HepG2 (cell line): ENCODE measurements around the gene CDK7. TPM values are rescaled to one million over a fixed set of nuclear protein-coding genes. Genes with fewer than 3 reads are reported as not detected.

Experiments
- CCAR2 ChIP-seq: fragments of 200-400 bp; formaldehyde crosslinking; optimal IDR thresholded peaks from 2 replicates; pipeline ENCODE3; 2018; ENCODE audit warnings: low read depth, mild to moderate bottlenecking, low read length, moderate library complexity
- ELF1 ChIP-seq: sonication (generic); formaldehyde crosslinking; IDR thresholded peaks from 2 replicates; pipeline ENCODE4 v1.4.0; 2020; ENCODE audit warnings: missing genetic modification reagents
- HMGXB3 ChIP-seq: sonication (generic); formaldehyde crosslinking; IDR thresholded peaks from 2 replicates; pipeline ENCODE4 v1.4.0; 2020; ENCODE audit warnings: missing genetic modification reagents, borderline replicate concordance
- KDM2A ChIP-seq: sonication (generic); formaldehyde crosslinking; IDR thresholded peaks from 2 replicates; pipeline ENCODE4 v1.4.0; 2020; ENCODE audit warnings: low read depth, missing genetic modification reagents, borderline replicate concordance
- MBD4 ChIP-seq: IDR thresholded peaks from 2 replicates; pipeline ENCODE4 v1.6.1; 2012; ENCODE audit warnings: low read length, inconsistent platforms, borderline replicate concordance
- MEIS1 ChIP-seq: sonication (generic); formaldehyde crosslinking; IDR thresholded peaks from 2 replicates; pipeline ENCODE4 v1.9.0; 2021; ENCODE audit warnings: mild to moderate bottlenecking, missing genetic modification reagents, moderate library complexity, borderline replicate concordance
- RELA ChIP-seq: sonication (generic); formaldehyde crosslinking; IDR thresholded peaks from 2 replicates; pipeline ENCODE4 v1.4.0; 2020; ENCODE audit warnings: missing genetic modification reagents
- TAF1 ChIP-seq: sonication (generic); formaldehyde crosslinking; IDR thresholded peaks from 2 replicates; pipeline ENCODE4 v1.4.0; 2020; ENCODE audit warnings: missing genetic modification reagents
- XBP1 ChIP-seq: sonication (generic); formaldehyde crosslinking; IDR thresholded peaks from 2 replicates; pipeline ENCODE4 v1.5.0; 2020; ENCODE audit warnings: missing genetic modification reagents
- ZBTB1 ChIP-seq: sonication (generic); formaldehyde crosslinking; IDR thresholded peaks from 2 replicates; pipeline ENCODE4 v1.4.0; 2020; ENCODE audit warnings: missing genetic modification reagents, borderline replicate concordance
- ZNF530 ChIP-seq: sonication (generic); formaldehyde crosslinking; IDR thresholded peaks from 2 replicates; pipeline ENCODE4 v1.5.0; 2020; ENCODE audit warnings: low read depth, mild to moderate bottlenecking, missing genetic modification reagents
- ZNF570 ChIP-seq: sonication (generic); formaldehyde crosslinking; IDR thresholded peaks from 2 replicates; pipeline ENCODE4 v1.4.0; 2020; ENCODE audit warnings: mild to moderate bottlenecking, missing genetic modification reagents, borderline replicate concordance
- polyA plus RNA-seq, 8 experiments: library from polyadenylated mRNA; depleted of rRNA in 3 of 8; stranded (reverse) in 7 of 8; unstranded in 1 of 8; fragments of >200 nt; fragmentation: Illumina TruSeq in 4 of 8; extraction: Trizol in 4 of 8; gene quantifications; 2 replicates each; pipeline versions ENCODE4 v1.2.1 to v1.2.3, GENCODE V29; 2011 to 2016; ENCODE audit warnings: low read depth in 4 of 8, missing spikeins in 1 of 8, mixed read lengths in 1 of 8; ENCODE audit not compliant: insufficient read depth in 1 of 8
- total RNA-seq, 5 experiments: library from RNA; depleted of rRNA; stranded (reverse); fragments of >200 nt; fragmentation: Illumina TruSeq; extraction: Trizol; gene quantifications; 2 replicates each; pipeline ENCODE4 v1.2.3, GENCODE V29; 2016; ENCODE audit warnings: low read depth in 1 of 5
- TF ChIP-seq, protein P1 (sequence below): sonication (generic); formaldehyde crosslinking; IDR thresholded peaks from 2 replicates; pipeline ENCODE4 v1.4.0; 2020; ENCODE audit warnings: missing genetic modification reagents
- TF ChIP-seq, protein P2 (sequence below), 2 experiments: sonication (generic) in 1 of 2; formaldehyde crosslinking in 1 of 2; IDR thresholded peaks; 2 replicates each; pipeline versions ENCODE4 v1.6.1 to v1.9.0; 2014 to 2022; ENCODE audit warnings: antibody characterized with exemption in 1 of 2, borderline replicate concordance in 1 of 2, inconsistent platforms in 1 of 2, low read depth in 1 of 2, missing genetic modification reagents in 1 of 2
- TF ChIP-seq, protein P3 (sequence below): sonication (generic); formaldehyde crosslinking; IDR thresholded peaks from 2 replicates; pipeline ENCODE4 v1.5.0; 2020; ENCODE audit warnings: mild to moderate bottlenecking, low read depth, missing genetic modification reagents, borderline replicate concordance

CDK7 gene
- total and polyA plus RNA-seq, 2 of the 13 experiments (the other 11 are each of a cell fraction or from before 2014, with no cell fraction given) = 41.2 to 54.9 TPM

DNA sequence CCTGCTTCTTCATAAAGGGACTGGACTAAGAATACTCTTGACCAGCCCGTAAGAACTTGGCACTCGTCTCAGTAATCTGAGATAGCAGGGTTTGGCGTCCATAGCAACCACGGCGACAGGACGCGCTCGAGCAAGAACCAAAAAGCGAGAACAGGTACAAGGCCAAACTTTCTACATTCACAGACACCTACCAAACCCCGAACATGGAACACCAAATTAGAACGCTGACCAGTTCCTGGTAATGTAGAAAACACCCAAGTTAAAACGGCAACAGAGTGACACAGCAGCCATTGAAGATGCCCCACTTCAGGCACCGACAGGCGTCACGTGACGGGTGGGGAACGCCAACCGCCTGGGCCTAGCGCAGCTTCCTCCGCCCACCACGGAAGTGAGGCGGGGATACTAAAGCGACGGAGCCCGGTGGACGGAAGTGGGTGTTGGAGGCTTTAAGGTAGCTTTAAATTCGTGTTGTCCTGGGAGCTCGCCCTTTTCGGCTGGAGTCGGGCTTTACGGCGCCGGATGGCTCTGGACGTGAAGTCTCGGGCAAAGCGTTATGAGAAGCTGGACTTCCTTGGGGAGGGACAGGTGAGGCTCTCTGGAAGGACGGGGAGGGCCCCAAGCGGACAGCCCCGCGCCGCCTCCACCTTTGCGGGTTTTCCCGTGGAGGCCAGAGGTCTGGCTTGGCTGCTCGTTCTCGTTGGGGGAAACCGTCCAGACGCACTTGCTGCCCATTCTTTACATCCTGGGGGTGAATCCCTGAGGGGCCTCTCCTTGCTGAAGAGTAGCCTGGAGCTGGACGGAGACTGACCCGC is at the start of gene CDK7 (continued):
- 0 out of 2 replicates have a peak, but pooled peaks have one; percentile 43 for TF ChIP-seq HMGXB3 (CRISPR knock-in tag)
- no peak for TF ChIP-seq ZNF530 (CRISPR knock-in tag)
- no peak for TF ChIP-seq MBD4
- TF ChIP-seq ELF1 (CRISPR knock-in tag) = peak; percentile 96
- TF ChIP-seq, protein P1, sequence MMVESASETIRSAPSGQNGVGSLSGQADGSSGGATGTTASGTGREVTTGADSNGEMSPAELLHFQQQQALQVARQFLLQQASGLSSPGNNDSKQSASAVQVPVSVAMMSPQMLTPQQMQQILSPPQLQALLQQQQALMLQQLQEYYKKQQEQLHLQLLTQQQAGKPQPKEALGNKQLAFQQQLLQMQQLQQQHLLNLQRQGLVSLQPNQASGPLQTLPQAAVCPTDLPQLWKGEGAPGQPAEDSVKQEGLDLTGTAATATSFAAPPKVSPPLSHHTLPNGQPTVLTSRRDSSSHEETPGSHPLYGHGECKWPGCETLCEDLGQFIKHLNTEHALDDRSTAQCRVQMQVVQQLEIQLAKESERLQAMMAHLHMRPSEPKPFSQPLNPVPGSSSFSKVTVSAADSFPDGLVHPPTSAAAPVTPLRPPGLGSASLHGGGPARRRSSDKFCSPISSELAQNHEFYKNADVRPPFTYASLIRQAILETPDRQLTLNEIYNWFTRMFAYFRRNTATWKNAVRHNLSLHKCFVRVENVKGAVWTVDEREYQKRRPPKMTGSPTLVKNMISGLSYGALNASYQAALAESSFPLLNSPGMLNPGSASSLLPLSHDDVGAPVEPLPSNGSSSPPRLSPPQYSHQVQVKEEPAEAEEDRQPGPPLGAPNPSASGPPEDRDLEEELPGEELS = no peak
- no peak for TF ChIP-seq MEIS1 (CRISPR knock-in tag)
- TF ChIP-seq ZNF570 (CRISPR knock-in tag) = no peak
- TF ChIP-seq CCAR2 = no peak
- TF ChIP-seq KDM2A (CRISPR knock-in tag) = peak; percentile 93
- TF ChIP-seq, protein P2, sequence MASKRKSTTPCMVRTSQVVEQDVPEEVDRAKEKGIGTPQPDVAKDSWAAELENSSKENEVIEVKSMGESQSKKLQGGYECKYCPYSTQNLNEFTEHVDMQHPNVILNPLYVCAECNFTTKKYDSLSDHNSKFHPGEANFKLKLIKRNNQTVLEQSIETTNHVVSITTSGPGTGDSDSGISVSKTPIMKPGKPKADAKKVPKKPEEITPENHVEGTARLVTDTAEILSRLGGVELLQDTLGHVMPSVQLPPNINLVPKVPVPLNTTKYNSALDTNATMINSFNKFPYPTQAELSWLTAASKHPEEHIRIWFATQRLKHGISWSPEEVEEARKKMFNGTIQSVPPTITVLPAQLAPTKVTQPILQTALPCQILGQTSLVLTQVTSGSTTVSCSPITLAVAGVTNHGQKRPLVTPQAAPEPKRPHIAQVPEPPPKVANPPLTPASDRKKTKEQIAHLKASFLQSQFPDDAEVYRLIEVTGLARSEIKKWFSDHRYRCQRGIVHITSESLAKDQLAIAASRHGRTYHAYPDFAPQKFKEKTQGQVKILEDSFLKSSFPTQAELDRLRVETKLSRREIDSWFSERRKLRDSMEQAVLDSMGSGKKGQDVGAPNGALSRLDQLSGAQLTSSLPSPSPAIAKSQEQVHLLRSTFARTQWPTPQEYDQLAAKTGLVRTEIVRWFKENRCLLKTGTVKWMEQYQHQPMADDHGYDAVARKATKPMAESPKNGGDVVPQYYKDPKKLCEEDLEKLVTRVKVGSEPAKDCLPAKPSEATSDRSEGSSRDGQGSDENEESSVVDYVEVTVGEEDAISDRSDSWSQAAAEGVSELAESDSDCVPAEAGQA (IDR thresholded peaks at IDR 0.05; ENCODE audit: low read depth) = no peak
- TF ChIP-seq, protein P2 (CRISPR knock-in tag; IDR thresholded peaks at IDR 0.05; ENCODE audit: borderline replicate concordance) = no peak
- no peak for TF ChIP-seq XBP1
- TF ChIP-seq TAF1 (CRISPR knock-in tag) = peak; percentile 72
- TF ChIP-seq ZBTB1 (CRISPR knock-in tag) = no peak
- TF ChIP-seq RELA (CRISPR knock-in tag) = no peak
- TF ChIP-seq, protein P3, sequence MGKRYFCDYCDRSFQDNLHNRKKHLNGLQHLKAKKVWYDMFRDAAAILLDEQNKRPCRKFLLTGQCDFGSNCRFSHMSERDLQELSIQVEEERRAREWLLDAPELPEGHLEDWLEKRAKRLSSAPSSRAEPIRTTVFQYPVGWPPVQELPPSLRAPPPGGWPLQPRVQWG (CRISPR knock-in tag) = no peak
